Activated CD4-positive, alpha-beta T cell treated with anti-CD3 and anti-CD28 coated beads for 1 hour (primary cell): ENCODE data around the gene USP14.
"Not testable (repeated sequence)": the region's sequence is repeated elsewhere in the genome, so short reads cannot be mapped to it uniquely, and the experiment has no call there.

Experiments used
- DNase-seq: peaks from one replicate; pipeline ENCODE4 v3.0.0-alpha.2; 2020

Gene USP14

GRCh38 chr18:158128-159036 is at the start of gene USP14:
Gene USP14, plus strand, starts transcription at chr18:158557. Its CDS starts 142 bp downstream, at chr18:158699.
- DNase-seq, result peak; percentile 94

- DNase-seq, result not testable (repeated sequence)
These were observed 49.7 kb upstream of the USP14 start for GRCh38 chr18:108665-109063.

GRCh38 chr18:109130-109921 is 49.0 kb upstream of the USP14 start:
- not testable (repeated sequence) for DNase-seq

GRCh38 chr18:109922-110261 is 48.5 kb upstream of the USP14 start:
- DNase-seq, result not testable (repeated sequence)

GRCh38 chr18:110351-111201 is 47.8 kb upstream of the USP14 start:
- DNase-seq, result peak; percentile 26

- DNase-seq, result peak; percentile 62
These were observed 46.9 kb upstream of the USP14 start for GRCh38 chr18:111306-112014.

GRCh38 chr18:112015-112733 is 46.2 kb upstream of the USP14 start:
- DNase-seq, result not testable (repeated sequence)

- DNase-seq, result not testable (repeated sequence)
These were observed 37.7 kb upstream of the USP14 start for GRCh38 chr18:120539-121260.

- DNase-seq, result no peak
These were observed 23.3 kb upstream of the USP14 start for GRCh38 chr18:135045-135444.

GRCh38 chr18:136433-136832 is 21.9 kb upstream of the USP14 start:
- DNase-seq, result no peak

GRCh38 chr18:137327-137726 is 21.0 kb upstream of the USP14 start:
- no peak for DNase-seq

- DNase-seq, result no peak
These were observed 17.6 kb upstream of the USP14 start for GRCh38 chr18:140670-141266.

- DNase-seq, result not testable (repeated sequence)
These were observed 15.6 kb upstream of the USP14 start for GRCh38 chr18:142624-143296.

- DNase-seq, result no peak
These were observed 9.5 kb upstream of the USP14 start for GRCh38 chr18:148841-149240.

GRCh38 chr18:154151-154550 is 4.2 kb upstream of the USP14 start:
- no peak for DNase-seq

GRCh38 chr18:155688-156087 is 2.7 kb upstream of the USP14 start:
- DNase-seq, result no peak

- DNase-seq, result no peak
These were observed 1.7 kb upstream of the USP14 start for GRCh38 chr18:156514-157230.

- DNase-seq, result no peak
These were observed 788 bp downstream of the USP14 start for GRCh38 chr18:159037-159652.

- no peak for DNase-seq
These were observed 1.6 kb downstream of the USP14 start for GRCh38 chr18:159933-160332.
